GM19468 (cell line): ENCODE measurements around the gene CLIP1.
"Not testable (repeated sequence)": the region's sequence is repeated elsewhere in the genome, so short reads cannot be mapped to it uniquely, and the experiment has no call there.

ENCODE experiments used
- ATAC-seq: cut with Tn5 transposase; IDR thresholded peaks from one replicate; pipeline ENCODE4 v1.9.1; 2021; ENCODE audit warnings: mild to moderate bottlenecking, moderate library complexity, moderate number of reproducible peaks; ENCODE audit not compliant: unreplicated experiment; ENCODE audit errors: extremely low read depth

The CLIP1 gene

GRCh38 chr12:122363782-122364181 is 58.7 kb downstream of the CLIP1 start:
- ATAC-seq, result no peak

- no peak for ATAC-seq
Measured at GRCh38 chr12:122362755-122363154, 59.7 kb downstream of the CLIP1 start.

- ATAC-seq, result not testable (repeated sequence)
Measured at GRCh38 chr12:122358403-122358802, 64.1 kb downstream of the CLIP1 start.

- not testable (repeated sequence) for ATAC-seq
Measured at GRCh38 chr12:122357536-122357935, 64.9 kb downstream of the CLIP1 start.

GRCh38 chr12:122356991-122357390 is 65.5 kb downstream of the CLIP1 start:
- ATAC-seq, result not testable (repeated sequence)

- no peak for ATAC-seq
Measured at GRCh38 chr12:122356192-122356635, 66.3 kb downstream of the CLIP1 start.

- no peak for ATAC-seq
Measured at GRCh38 chr12:122355706-122356105, 66.8 kb downstream of the CLIP1 start.

GRCh38 chr12:122354958-122355641 is 67.4 kb downstream of the CLIP1 start:
- no peak for ATAC-seq

- ATAC-seq, result no peak
Measured at GRCh38 chr12:122352394-122352793, 70.1 kb downstream of the CLIP1 start.

GRCh38 chr12:122350141-122350848 is 72.2 kb downstream of the CLIP1 start:
- ATAC-seq, result no peak

GRCh38 chr12:122349078-122349477 is 73.4 kb downstream of the CLIP1 start:
- ATAC-seq, result no peak

- ATAC-seq, result no peak
Measured at GRCh38 chr12:122348505-122348904, 74.0 kb downstream of the CLIP1 start.

GRCh38 chr12:122346054-122346453 is 76.4 kb downstream of the CLIP1 start:
- no peak for ATAC-seq

- ATAC-seq, result no peak
Measured at GRCh38 chr12:122345042-122345441, 77.4 kb downstream of the CLIP1 start.

- ATAC-seq, result no peak
Measured at GRCh38 chr12:122336015-122336946, 86.2 kb downstream of the CLIP1 start.

- no peak for ATAC-seq
Measured at GRCh38 chr12:122333142-122334087, 89.1 kb downstream of the CLIP1 start.

GRCh38 chr12:122327494-122328385 is 94.7 kb downstream of the CLIP1 start:
- ATAC-seq, result no peak

- no peak for ATAC-seq
Measured at GRCh38 chr12:122327014-122327413, 95.5 kb downstream of the CLIP1 start.

- no peak for ATAC-seq
Measured at GRCh38 chr12:122326586-122326985, 95.9 kb downstream of the CLIP1 start.
